MM.1S (cell line): ENCODE results near the gene COL27A1.
"Not testable (repeated sequence)": the region's sequence is repeated elsewhere in the genome, so short reads cannot be mapped to it uniquely, and the experiment has no call there.

Experiments
- EZH2phosphoT487 ChIP-seq: fragments of 300-600 bp; sonication (generic); IDR thresholded peaks from 2 replicates; pipeline ENCODE4 v1.6.1; 2018; ENCODE audit warnings: antibody characterized with exemption, low read length
- TF ChIP-seq, protein P1 (sequence below): fragments of 300-600 bp; sonication (generic); IDR thresholded peaks from 2 replicates; pipeline ENCODE4 v1.5.1; 2016; ENCODE audit warnings: antibody characterized with exemption, low read length, mixed read lengths

DNA sequence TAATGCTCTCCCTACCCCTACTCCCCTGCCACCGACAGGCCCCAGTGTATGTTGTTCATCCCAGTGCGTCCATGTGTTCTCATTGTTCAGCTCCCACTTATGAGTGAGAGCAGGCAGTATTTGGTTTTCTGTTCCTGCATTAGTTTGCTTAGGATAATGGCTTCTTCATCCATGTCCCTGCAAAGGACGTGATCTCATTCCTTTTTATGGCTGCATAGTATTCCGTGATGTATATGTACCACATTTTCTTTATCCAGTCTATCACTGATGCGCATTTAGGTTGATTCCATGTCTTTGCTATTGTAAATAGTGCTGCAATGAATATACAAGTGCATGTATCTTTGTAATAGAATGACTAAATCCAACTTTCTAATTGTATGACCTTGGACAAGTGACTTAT is 36.1 kb downstream of the COL27A1 start:
- TF ChIP-seq, protein P1, sequence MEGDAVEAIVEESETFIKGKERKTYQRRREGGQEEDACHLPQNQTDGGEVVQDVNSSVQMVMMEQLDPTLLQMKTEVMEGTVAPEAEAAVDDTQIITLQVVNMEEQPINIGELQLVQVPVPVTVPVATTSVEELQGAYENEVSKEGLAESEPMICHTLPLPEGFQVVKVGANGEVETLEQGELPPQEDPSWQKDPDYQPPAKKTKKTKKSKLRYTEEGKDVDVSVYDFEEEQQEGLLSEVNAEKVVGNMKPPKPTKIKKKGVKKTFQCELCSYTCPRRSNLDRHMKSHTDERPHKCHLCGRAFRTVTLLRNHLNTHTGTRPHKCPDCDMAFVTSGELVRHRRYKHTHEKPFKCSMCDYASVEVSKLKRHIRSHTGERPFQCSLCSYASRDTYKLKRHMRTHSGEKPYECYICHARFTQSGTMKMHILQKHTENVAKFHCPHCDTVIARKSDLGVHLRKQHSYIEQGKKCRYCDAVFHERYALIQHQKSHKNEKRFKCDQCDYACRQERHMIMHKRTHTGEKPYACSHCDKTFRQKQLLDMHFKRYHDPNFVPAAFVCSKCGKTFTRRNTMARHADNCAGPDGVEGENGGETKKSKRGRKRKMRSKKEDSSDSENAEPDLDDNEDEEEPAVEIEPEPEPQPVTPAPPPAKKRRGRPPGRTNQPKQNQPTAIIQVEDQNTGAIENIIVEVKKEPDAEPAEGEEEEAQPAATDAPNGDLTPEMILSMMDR: not testable (repeated sequence)
- TF ChIP-seq EZH2phosphoT487: not testable (repeated sequence)
